NCI-H748 treated with DMSO at 0.1 percent for 48 hours (cell line): ENCODE results near the gene ACTL9.

Experiments
- DNase-seq: peaks from one replicate; lab custom pipeline; 2025; lab: John Stamatoyannopoulos, UW

The ACTL9 gene

DNA sequence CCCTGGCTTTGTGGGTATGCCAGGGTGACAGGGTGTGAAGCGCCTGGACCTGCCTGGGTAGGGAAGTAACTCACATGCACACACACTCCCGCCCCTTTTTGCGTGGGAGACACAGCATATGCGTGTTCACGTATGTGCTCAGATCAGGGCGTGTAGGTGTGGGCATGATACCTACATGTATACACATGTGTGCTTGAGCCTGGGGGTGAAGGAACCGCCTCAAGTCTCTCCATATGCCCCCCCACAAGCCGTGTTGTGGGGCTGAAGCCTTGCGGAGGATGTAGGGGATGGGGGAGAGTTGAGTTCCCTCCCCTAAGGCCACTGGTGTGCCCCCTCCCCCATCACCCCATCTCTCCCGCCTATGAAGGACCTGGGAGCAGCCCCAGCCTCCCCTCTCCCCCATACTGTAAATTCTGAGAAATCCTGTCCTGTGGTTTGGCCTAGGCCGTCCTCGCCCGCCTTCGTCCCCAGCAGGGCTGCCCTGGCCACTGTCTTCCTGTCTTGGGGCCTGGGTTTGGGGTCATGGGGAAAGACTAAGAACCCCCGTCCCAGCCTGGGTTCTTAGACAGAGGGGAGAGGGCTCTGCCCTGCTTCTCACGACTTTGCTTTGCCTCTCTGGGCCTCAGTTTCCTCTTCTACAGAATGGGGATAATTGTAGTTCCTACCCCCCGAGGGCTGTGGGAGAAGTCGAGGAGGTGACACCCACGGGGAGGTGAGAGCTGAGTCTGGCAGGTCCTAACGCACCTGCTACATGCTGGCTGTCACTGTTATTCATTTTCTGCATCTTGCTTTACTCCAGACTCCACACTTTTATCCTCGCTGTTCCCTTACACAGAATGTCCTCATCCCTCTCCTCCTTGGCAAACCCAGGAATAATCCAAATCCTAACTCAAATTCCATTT lies 14.3 kb downstream of the ACTL9 start:
- no peak for DNase-seq

DNA sequence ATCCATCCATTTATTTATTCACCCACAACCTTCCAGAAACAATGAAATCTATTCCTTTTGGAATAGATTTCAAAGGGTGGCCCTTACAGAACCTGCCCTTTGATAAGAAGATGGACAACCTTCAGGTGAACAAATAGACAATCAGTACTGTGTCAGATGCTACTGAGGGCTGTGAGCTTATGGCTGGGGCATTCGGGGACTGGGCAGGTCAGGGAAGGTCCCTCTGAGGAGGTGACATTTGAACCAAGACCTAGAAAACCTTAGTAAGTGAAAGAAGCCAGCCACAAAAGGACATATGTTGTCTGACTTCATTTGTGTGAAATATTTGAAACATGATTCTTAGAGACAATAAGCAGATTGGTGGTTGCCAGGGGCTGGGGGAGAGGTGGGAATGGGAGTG lies 15.7 kb downstream of the ACTL9 start:
- DNase-seq, result no peak

- no peak for DNase-seq
Observed at GRCh38 chr19:8682472-8682871, 16.1 kb downstream of the ACTL9 start.

- DNase-seq, result no peak
Observed at GRCh38 chr19:8681345-8682029, 17.1 kb downstream of the ACTL9 start.

GRCh38 chr19:8680676-8681344 lies 17.8 kb downstream of the ACTL9 start:
- no peak for DNase-seq

DNA sequence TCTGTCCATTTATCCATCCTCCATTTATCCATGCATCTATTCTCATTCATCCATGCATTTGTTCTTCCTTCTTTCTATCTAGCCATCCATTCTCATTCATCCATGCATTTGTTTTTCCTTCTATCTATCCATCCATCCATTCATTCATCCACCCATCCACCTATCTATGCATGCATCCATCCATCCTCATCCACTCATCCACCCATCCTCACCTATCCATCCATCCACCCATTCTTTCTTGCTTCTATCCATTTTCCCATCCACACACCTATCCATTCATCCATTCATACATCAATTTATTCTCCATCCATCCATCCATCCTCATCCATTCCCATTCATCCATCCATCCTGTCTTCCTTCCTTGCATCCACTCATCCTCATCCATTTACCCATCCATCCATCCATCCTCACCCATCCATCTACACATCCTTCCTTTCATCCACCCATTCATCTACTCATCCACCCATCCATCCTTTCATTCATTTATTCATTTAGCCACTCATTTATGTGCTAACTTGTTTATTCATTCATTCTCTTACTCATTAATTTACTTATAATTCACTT lies 20.3 kb downstream of the ACTL9 start:
- no peak for DNase-seq

GRCh38 chr19:8675066-8675465 lies 23.5 kb downstream of the ACTL9 start:
- no peak for DNase-seq

DNA sequence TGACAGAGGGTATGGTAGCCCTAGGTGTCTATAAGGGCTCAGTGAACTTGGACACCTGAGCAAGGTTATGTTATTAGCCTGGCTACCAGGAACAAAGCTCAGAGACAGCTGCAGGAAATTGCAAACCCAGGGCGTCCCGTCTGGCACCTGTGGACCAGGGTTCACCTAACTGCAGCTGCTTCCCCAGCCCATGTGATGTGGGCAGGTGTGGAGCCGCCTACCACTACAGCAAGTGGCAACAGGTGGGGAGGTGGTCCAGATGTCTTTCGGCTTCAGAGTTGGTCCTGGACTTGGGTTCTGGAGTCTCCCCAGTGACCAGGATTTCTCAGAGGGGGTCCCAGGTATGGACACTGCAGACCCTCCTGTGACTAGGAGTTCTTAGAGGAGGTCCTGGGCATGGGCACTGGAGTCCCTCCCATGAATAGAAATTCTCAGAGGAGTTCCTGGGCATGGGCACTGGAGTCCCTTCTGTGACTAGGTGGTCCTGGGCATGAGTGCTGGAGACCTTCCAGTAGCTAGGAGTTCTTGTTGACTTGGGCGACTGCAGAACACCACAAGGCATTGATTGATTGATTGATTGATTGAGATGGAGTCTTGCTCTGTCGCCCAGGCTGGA lies 25.2 kb downstream of the ACTL9 start:
- no peak for DNase-seq

GRCh38 chr19:8666814-8667405 lies 31.7 kb downstream of the ACTL9 start:
- DNase-seq, result no peak

DNA sequence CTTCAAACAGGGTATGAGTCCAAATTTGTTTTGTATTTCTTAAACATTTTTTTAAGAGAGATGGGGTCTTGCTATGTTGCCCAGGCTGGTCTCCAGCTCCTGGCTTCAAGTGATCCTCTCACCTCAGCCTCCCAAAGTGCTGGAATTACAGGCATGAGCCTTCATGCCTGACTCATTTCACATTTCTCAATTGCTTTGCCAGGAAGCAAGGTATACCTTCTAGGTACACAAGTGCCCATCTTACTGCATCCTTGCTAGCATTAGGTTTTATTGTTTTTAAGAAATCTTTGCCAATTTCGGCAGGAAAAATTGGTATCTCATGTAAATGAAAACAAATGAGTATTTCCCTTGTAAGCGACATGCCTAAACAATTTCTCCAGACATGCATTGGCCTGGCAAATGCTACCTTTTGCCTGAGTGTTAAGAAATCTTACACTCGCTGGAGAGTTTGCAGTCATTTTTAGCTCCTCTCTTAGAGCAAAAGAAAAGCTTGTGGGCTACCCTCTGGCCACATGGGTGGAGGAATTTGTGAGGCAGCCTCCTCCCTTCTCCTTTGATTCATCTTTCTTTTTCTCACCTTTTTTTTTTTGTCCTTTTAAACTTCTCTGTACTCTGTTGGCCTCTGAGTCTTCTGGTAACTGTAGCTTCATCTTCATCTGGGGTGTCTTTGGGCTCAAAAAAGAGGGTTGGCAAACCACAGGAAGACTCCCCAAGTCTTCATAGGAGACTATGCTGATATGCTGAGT lies 33.0 kb downstream of the ACTL9 start:
- no peak for DNase-seq

DNA sequence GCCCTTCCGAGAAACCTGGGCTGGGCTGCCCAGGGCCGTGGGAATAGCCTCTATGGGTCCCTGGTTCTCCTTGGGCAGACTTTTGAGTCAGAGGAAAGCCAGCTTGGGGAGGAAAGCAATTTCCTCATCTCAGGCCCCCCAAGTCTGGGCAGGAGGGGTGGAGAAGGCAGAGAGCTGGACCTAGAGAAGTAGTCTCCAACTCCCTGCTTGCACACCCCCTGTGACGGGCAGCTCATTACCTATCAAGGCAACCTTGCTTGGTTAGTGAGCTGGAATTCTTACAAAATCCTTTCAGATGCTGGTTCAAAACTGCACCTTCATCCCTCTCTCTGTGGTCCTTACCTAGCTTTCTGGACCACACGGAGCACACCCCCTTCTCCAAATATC lies 33.9 kb downstream of the ACTL9 start:
- no peak for DNase-seq

DNA sequence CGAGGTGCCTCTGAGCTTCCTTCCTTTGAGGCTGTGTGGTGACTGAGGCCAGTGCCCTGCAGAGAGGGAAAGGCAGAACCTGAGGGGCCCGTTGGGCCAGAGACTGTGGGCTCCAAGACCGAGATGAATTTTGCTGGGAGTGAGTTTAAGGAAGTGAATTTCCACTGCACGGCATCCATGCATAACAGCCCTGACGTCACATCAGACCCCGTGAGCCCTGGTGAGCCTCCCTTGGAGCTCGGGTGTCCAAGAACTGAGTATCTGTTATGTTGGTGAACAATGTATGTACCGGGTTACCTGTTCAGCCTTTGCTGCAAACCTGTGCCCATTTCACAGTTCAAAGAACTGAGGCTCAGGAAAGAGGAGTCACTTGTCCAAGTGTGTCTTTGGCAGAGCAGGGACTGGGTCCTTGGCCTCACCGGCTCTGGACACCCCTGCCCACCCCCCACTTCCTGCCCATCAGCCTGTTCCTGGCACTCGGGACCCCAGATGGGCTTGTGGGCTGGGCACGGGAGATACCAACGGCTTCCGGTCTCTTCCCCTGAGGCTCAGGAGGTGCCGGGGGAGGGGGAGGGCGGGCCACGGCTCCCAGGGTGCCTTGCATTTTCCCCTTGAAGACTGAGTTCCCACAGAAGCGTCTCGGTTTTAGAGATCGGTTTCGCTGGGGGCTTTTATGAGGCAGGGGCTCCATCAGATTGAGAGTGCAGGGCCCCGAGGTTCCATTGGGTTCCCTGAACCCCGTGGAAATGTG lies 34.5 kb downstream of the ACTL9 start:
- DNase-seq, result no peak

GRCh38 chr19:8662263-8662662 lies 36.3 kb downstream of the ACTL9 start:
- DNase-seq, result no peak

DNA sequence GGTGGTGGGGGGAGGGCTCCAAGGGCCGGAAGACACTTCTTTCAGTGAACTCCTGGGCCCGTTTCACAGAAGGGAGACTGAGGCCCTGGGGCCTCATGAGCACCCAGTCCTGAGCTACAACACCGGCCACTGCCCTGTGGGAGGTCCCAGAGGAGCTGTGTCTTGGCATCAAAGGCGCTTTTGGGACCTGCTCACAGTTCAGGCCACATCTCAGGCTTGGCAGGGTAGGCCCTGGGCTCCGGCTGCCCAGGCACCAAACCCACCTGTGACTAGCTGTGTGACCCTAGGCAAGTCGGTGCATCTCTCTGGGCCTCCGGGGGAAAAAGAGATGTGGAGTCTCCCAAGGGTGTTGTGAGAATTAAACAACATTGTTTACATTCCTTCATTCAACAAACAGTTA lies 38.7 kb downstream of the ACTL9 start:
- DNase-seq, result no peak

DNA sequence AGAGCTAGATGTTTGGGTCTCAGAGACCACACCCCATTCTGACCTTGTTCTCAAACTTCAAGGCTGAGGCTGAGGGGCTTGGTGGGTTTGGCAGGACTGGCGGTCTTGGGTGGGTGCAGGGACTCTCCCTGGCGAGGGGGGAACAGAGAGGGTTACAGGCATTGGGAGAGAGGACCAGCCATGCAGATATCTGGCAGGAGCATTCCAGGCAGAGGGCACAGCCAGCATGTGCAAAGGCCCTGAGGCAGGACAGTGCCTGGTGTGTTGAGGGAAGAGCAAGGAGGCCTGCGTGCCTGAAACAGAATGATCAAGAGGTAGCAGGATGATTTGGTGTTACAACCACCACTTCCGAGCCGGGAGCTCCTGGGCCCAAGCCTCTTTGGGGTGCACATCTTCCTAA lies 40.7 kb downstream of the ACTL9 start:
- no peak for DNase-seq

GRCh38 chr19:8655340-8655709 lies 43.3 kb downstream of the ACTL9 start:
- no peak for DNase-seq

- DNase-seq, result no peak
Observed at GRCh38 chr19:8654591-8655339, 43.8 kb downstream of the ACTL9 start.

DNA sequence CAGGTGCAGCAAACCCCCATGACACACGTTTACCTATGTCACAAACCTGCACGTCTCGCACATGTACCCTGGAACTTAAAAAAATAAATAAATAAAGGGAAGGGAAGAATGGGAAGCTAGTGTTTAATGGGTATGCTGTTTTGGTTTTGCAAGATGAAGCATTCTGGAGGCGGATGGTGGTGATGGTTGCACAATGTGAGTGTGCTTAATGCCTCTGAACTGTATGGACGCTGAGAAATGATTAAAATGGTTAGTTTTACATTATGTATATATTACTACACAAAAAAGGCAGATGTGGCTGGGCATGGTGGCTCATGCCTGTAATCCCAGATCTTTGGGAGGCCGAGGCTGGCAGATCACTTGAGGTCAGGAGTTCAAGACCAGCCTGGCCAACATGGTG lies 50.4 kb downstream of the ACTL9 start:
- no peak for DNase-seq
